Astrocyte (in vitro differentiated cells and primary cell): ENCODE data around the gene ACOD1. TPM values are rescaled to one million over a fixed set of nuclear protein-coding genes. Genes with fewer than 3 reads are reported as not detected.

Source experiments
- DNase-seq: peaks from one replicate; pipeline ENCODE4 v3.0.0-alpha.2; 2010; ENCODE audit warnings: low read depth
- FAIRE-seq: peaks from 2 replicates; lab custom pipeline; 2011; peaks lifted over from hg19 to GRCh38; lab: Jason Lieb, UNC
- H2AFZ ChIP-seq: 2 replicates; pipeline ENCODE4 v1.6.0; 2012; ENCODE audit warnings: low read depth, low read length, inconsistent platforms
- H3K27ac ChIP-seq: 2 replicates; pipeline ENCODE4 v1.5.1; 2011; ENCODE audit warnings: low read depth, low read length, inconsistent platforms
- H3K27me3 ChIP-seq: 2 replicates; pipeline ENCODE4 v1.6.0; 2011; ENCODE audit warnings: low read length, inconsistent platforms; ENCODE audit not compliant: insufficient read depth
- H3K36me3 ChIP-seq: 2 replicates; pipeline ENCODE4 v1.5.1; 2011; ENCODE audit warnings: low read length, inconsistent platforms; ENCODE audit not compliant: insufficient read depth
- H3K4me1 ChIP-seq: 2 replicates; pipeline ENCODE4 v1.5.1; 2011; ENCODE audit warnings: low read length, inconsistent platforms; ENCODE audit not compliant: insufficient read depth
- H3K4me2 ChIP-seq: 2 replicates; pipeline ENCODE4 v1.6.0; 2012; ENCODE audit warnings: low read length, inconsistent platforms
- H3K4me3 ChIP-seq: 2 replicates; pipeline ENCODE4 v1.5.1; 2011; ENCODE audit warnings: low read depth, mild to moderate bottlenecking, low read length, inconsistent platforms; ENCODE audit not compliant: insufficient read depth
- H3K79me2 ChIP-seq: 2 replicates; pipeline ENCODE4 v1.6.0; 2012; ENCODE audit warnings: mild to moderate bottlenecking, low read length, inconsistent platforms; ENCODE audit not compliant: insufficient read depth
- H3K9ac ChIP-seq: 2 replicates; pipeline ENCODE4 v1.6.0; 2012; ENCODE audit warnings: mild to moderate bottlenecking, low read length, inconsistent platforms
- H3K9me3 ChIP-seq: 2 replicates; pipeline ENCODE4 v1.5.1; 2012; ENCODE audit warnings: low read depth, mild to moderate bottlenecking, low read length, inconsistent platforms; ENCODE audit not compliant: insufficient read depth
- H4K20me1 ChIP-seq: 2 replicates; pipeline ENCODE4 v1.6.0; 2012; ENCODE audit warnings: low read length, inconsistent platforms; ENCODE audit not compliant: insufficient read depth
- H3K27ac Mint-ChIP-seq: one replicate; pipeline ENCODE4 v1.8.0; 2021; ENCODE audit warnings: mild to moderate bottlenecking, mixed read lengths; ENCODE audit not compliant: unreplicated experiment
- H3K27me3 Mint-ChIP-seq: one replicate; pipeline ENCODE4 v1.8.0; 2021; ENCODE audit warnings: low read depth, mixed read lengths; ENCODE audit not compliant: unreplicated experiment
- H3K36me3 Mint-ChIP-seq: one replicate; pipeline ENCODE4 v1.8.0; 2021; ENCODE audit warnings: low read depth, mixed read lengths; ENCODE audit not compliant: unreplicated experiment
- H3K4me1 Mint-ChIP-seq: one replicate; pipeline ENCODE4 v1.8.0; 2021; ENCODE audit warnings: low read depth, mixed read lengths; ENCODE audit not compliant: unreplicated experiment
- H3K4me3 Mint-ChIP-seq: one replicate; pipeline ENCODE4 v1.8.0; 2021; ENCODE audit warnings: mild to moderate bottlenecking, moderate library complexity, mixed read lengths; ENCODE audit not compliant: unreplicated experiment
- H3K9me3 Mint-ChIP-seq: one replicate; pipeline ENCODE4 v1.8.0; 2021; ENCODE audit warnings: mild to moderate bottlenecking, mixed read lengths; ENCODE audit not compliant: unreplicated experiment
- CTCF ChIP-seq: IDR thresholded peaks from 2 replicates; pipeline ENCODE4 v1.5.1; 2011; ENCODE audit warnings: low read depth, mild to moderate bottlenecking, inconsistent platforms, low read length, moderate library complexity; ENCODE audit not compliant: insufficient read depth
- EZH2 ChIP-seq: IDR thresholded peaks from 2 replicates; pipeline ENCODE4 v1.6.1; 2012; ENCODE audit warnings: mild to moderate bottlenecking, low read length, inconsistent platforms; ENCODE audit not compliant: insufficient read depth
- total RNA-seq: library from RNA; stranded (reverse); gene quantifications from 2 replicates; pipeline ENCODE4 v1.2.1, GENCODE V29; 2021

ACOD1 gene
- total RNA-seq, 1 donor from 2014 or later, result not detected

DNA sequence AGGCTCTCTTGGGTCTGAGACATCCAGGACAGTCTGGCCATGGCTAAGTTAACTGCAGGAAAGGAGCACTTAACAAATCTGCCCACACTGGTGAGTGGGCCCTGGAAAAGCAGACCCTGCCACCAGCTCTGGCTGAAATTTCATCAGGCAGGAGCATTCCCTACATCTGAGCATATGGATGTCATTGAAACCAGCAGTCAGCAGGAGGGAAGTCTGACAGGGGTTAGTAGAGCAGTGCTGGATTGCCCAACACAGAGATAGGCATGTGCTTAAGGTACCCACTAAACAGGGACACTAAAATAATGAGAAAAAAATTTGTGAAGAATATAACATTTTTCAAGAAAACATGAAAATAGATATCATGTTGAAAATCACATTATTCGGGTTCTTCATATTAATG is 13.6 kb upstream of the ACOD1 start:
- H3K4me1 Mint-ChIP-seq, result peaks cover 10% of the 10 kb centered on the region
- no peaks in the 10 kb centered on the region for H3K27me3 Mint-ChIP-seq
- Histone ChIP-seq H3K36me3 (no peaks in the 10 kb centered on the region), H3K4me2 (no peak overlapping the region), H3K4me3 (no peak overlapping the region), H3K9me3 (no peaks in the 10 kb centered on the region), H4K20me1 (no peaks in the 10 kb centered on the region), H3K79me2 (no peaks in the 10 kb centered on the region), H3K27ac (no peak overlapping the region), H2AFZ (no peak overlapping the region), H3K4me1 (peaks cover 10% of the 10 kb centered on the region), H3K27me3 (no peaks in the 10 kb centered on the region), H3K9ac (no peak overlapping the region)
- no peak overlapping the region for H3K4me3 Mint-ChIP-seq
- DNase-seq (no peak), FAIRE-seq (no peak)
- TF ChIP-seq CTCF, result no peak
- TF ChIP-seq EZH2, result no peak
- peaks cover 3% of the 10 kb centered on the region for H3K36me3 Mint-ChIP-seq
- no peak overlapping the region for H3K27ac Mint-ChIP-seq
- H3K9me3 Mint-ChIP-seq, result peaks cover 6% of the 10 kb centered on the region

GRCh38 chr13:76936763-76937162 is 11.5 kb upstream of the ACOD1 start:
- Histone ChIP-seq H3K4me3 (no peak overlapping the region), H3K4me1 (peaks cover 10% of the 10 kb centered on the region), H3K36me3 (no peaks in the 10 kb centered on the region), H3K79me2 (no peaks in the 10 kb centered on the region), H3K27me3 (no peaks in the 10 kb centered on the region), H4K20me1 (no peaks in the 10 kb centered on the region), H3K27ac (no peak overlapping the region), H3K4me2 (no peak overlapping the region), H3K9ac (no peak overlapping the region), H3K9me3 (no peaks in the 10 kb centered on the region), H2AFZ (no peak overlapping the region)
- Mint-ChIP-seq H3K36me3 (no peaks in the 10 kb centered on the region), H3K27me3 (no peaks in the 10 kb centered on the region), H3K9me3 (no peaks in the 10 kb centered on the region), H3K27ac (peak overlapping the region; percentile 77), H3K4me3 (no peak overlapping the region), H3K4me1 (peaks cover 10% of the 10 kb centered on the region)
- TF ChIP-seq CTCF, result no peak
- TF ChIP-seq EZH2, result no peak
- DNase-seq, result no peak
- no peak for FAIRE-seq

DNA sequence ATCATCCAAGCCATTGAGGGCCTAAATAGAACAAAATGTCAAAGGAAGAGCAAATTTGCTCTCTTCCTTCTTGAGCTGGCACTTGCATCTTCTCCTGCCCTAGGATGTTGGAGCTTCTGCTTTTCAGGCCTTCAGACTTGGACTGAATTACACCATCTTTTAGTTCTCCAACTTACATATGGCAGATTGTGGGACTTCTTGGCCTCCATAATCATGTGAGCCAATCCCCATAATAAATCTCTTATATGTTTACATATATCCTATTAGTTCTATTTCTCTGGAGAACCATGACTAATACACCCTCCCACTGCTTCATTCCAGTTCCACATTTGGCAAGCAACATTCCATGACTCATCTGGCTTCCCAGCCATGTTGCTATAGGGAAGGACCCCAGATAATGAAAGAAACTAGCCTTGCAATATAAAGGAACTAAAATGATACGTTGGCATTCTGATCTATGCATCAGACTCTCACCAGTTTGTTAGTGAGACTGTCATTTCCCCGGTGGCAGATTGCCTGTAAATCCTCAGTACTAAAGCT is 11.0 kb upstream of the ACOD1 start:
- Histone ChIP-seq H3K79me2 (no peaks in the 10 kb centered on the region), H3K4me2 (peak overlapping the region; percentile 71), H2AFZ (peak overlapping the region; percentile 35), H3K4me3 (no peak overlapping the region), H3K4me1 (peaks cover 10% of the 10 kb centered on the region), H4K20me1 (no peaks in the 10 kb centered on the region), H3K9ac (peak overlapping the region; percentile 11), H3K36me3 (no peaks in the 10 kb centered on the region), H3K9me3 (no peaks in the 10 kb centered on the region), H3K27ac (peak overlapping the region; percentile 64), H3K27me3 (no peaks in the 10 kb centered on the region)
- peak; percentile 17 for FAIRE-seq
- H3K9me3 Mint-ChIP-seq, result no peaks in the 10 kb centered on the region
- H3K4me3 Mint-ChIP-seq, result no peak overlapping the region
- no peaks in the 10 kb centered on the region for H3K27me3 Mint-ChIP-seq
- peak; percentile 95 for DNase-seq
- peaks cover 10% of the 10 kb centered on the region for H3K4me1 Mint-ChIP-seq
- TF ChIP-seq CTCF (no peak), EZH2 (no peak)
- no peaks in the 10 kb centered on the region for H3K36me3 Mint-ChIP-seq
- H3K27ac Mint-ChIP-seq, result peak overlapping the region; percentile 77
